Cardiac muscle cell (in vitro differentiated cells and primary cell): Measurements from ENCODE around the gene ITGA2B. TPM values are rescaled to one million over a fixed set of nuclear protein-coding genes. Genes with fewer than 3 reads are reported as not detected.

Experiments used
- DNase-seq, 2 donors: peaks; one replicate each; pipeline versions ENCODE4 v3.0.0 to v3.0.0-alpha.2; 2010 to 2017; ENCODE audit warnings: low read depth in 1 of 2, low spot score in 1 of 2
- H3K27ac ChIP-seq: fragments of 200-600 bp; sonication (generic); 2 replicates; pipeline ENCODE4 v1.5.1; 2016
- H3K27me3 ChIP-seq: fragments of 200-600 bp; sonication (generic); 2 replicates; pipeline ENCODE4 v1.6.0; 2016; ENCODE audit warnings: control low read depth
- H3K36me3 ChIP-seq: fragments of 200-600 bp; sonication (generic); 2 replicates; pipeline ENCODE4 v1.5.1; 2016; ENCODE audit warnings: control low read depth
- H3K4me1 ChIP-seq: fragments of 200-600 bp; sonication (generic); 2 replicates; pipeline ENCODE4 v1.8.1; 2017; ENCODE audit warnings: low read depth, mild to moderate bottlenecking, mixed run types
- H3K4me3 ChIP-seq: fragments of 200-600 bp; sonication (generic); 2 replicates; pipeline ENCODE4 v1.5.1; 2016; ENCODE audit warnings: mild to moderate bottlenecking
- H3K9me3 ChIP-seq: fragments of 200-600 bp; sonication (generic); 2 replicates; pipeline ENCODE4 v1.5.1; 2017; ENCODE audit warnings: low read depth, mild to moderate bottlenecking, control low read depth
- polyA plus RNA-seq: library from polyadenylated mRNA; unstranded; fragments of >200 nt; fragmentation: Nextera tagmentation; extraction: Ambion mirVana; gene quantifications from 2 replicates; pipeline ENCODE4 v1.2.1, GENCODE V29; 2016
- total RNA-seq: library from RNA; depleted of rRNA; stranded (reverse); fragments of >200 nt; gene quantifications from 2 replicates; pipeline ENCODE4 v1.2.3, GENCODE V29; 2016
- TF ChIP-seq, protein P1 (sequence below): IDR thresholded peaks from 2 replicates; pipeline ENCODE4 v1.5.1; 2012; ENCODE audit warnings: low read depth, mild to moderate bottlenecking, low read length

Gene ITGA2B
- total and polyA plus RNA-seq, 2 experiments from 2014 or later = 0.56 to 11.0 TPM

DNA sequence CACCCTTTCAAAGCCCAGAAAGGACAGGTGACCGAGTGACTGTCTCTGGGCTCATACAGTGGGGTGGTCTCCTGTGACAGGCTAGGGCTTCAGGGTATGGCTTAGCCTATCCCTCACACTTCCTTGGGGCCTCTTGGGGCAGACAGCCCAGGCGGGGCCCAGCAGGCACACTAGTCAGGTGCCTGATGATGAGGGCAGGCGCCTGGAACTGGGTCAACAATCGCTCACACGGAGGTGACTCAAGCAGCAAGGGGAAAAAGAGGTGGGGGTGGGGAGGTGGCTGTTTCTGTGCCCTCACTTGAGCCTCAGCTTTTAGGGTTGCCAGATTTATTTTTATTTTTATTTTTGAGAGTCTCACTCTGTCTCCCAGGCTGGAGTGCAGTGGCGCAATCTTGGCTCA, 50.7 kb downstream of the ITGA2B start:
- DNase-seq = no peak
- TF ChIP-seq, protein P1, sequence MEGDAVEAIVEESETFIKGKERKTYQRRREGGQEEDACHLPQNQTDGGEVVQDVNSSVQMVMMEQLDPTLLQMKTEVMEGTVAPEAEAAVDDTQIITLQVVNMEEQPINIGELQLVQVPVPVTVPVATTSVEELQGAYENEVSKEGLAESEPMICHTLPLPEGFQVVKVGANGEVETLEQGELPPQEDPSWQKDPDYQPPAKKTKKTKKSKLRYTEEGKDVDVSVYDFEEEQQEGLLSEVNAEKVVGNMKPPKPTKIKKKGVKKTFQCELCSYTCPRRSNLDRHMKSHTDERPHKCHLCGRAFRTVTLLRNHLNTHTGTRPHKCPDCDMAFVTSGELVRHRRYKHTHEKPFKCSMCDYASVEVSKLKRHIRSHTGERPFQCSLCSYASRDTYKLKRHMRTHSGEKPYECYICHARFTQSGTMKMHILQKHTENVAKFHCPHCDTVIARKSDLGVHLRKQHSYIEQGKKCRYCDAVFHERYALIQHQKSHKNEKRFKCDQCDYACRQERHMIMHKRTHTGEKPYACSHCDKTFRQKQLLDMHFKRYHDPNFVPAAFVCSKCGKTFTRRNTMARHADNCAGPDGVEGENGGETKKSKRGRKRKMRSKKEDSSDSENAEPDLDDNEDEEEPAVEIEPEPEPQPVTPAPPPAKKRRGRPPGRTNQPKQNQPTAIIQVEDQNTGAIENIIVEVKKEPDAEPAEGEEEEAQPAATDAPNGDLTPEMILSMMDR = no peak
- H3K27me3 ChIP-seq = peaks cover 2% of the 10 kb centered on the region
- H3K27ac ChIP-seq = no peak overlapping the region
- H3K36me3 ChIP-seq = no peaks in the 10 kb centered on the region
- H3K4me3 ChIP-seq = no peak overlapping the region
- no peaks in the 10 kb centered on the region for H3K9me3 ChIP-seq
- H3K4me1 ChIP-seq = no peaks in the 10 kb centered on the region

DNA sequence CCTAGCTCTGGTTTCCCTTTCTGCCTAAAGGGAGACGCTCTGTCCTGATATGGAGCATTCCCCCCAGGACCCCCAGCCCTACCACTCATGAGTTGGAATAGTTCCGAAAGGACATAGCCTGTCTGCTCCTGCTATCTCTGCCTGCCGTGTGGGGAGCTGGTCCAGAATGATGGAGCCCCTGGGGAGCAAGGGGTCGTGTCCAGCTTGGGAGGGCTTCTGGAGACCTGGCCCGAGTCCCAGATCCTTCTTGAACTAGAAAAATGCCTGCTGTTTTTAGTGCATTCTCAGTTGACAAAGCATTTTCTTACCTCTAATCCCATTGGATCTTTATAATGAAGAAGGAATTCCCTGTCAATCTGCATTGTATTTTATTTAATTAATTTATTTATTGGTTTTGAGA, 53.5 kb downstream of the ITGA2B start:
- Histone ChIP-seq H3K36me3 (no peaks in the 10 kb centered on the region), H3K27ac (no peak overlapping the region), H3K4me1 (no peaks in the 10 kb centered on the region), H3K27me3 (no peaks in the 10 kb centered on the region), H3K4me3 (no peak overlapping the region), H3K9me3 (no peaks in the 10 kb centered on the region)
- TF ChIP-seq, protein P1 = no peak
- DNase-seq = no peak

DNA sequence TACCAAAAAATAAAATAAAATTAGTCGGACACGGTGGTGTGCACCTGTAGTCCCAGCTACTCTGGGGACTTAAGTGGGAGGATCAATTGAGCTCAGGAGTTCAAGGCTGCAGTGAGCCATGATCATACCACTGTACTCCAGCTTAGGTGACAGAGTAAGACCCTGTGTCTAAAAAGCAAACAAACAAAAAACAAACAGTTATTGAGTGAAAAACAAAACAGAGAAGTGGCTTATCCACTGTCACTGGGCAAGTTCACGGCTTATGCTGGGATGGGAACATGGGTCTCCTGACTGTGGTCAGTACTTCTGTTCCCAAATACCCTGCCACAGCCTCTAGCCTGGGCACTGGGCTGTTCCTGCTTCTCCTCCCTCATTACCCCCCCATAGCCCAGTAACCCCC, 53.9 kb downstream of the ITGA2B start:
- DNase-seq = no peak
- H3K4me1 ChIP-seq = no peaks in the 10 kb centered on the region
- H3K27ac ChIP-seq = no peak overlapping the region
- TF ChIP-seq, protein P1 = no peak
- H3K4me3 ChIP-seq = no peak overlapping the region
- no peaks in the 10 kb centered on the region for H3K36me3 ChIP-seq
- H3K27me3 ChIP-seq = no peaks in the 10 kb centered on the region
- H3K9me3 ChIP-seq = no peaks in the 10 kb centered on the region

DNA sequence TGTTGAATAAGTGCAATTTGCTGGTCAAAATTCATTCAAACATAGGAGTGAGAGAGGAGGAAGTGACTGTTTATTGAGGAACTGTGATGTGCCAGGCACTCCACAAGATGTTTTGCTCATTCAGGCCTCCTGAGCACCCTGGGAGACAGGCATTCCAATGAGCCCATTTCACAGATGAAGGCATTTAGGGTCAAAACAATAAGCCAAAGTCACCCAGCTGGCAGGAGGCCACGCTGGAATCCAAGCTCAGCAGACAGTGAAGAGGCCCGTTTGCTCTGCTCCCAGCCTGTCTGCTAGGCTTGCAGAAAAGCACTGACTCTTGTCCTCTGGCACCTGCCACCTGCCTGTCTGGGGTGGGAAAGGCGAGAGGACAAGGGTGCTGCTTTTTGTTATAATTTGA, 54.7 kb downstream of the ITGA2B start:
- DNase-seq = no peak
- Histone ChIP-seq H3K27me3 (no peaks in the 10 kb centered on the region), H3K9me3 (no peaks in the 10 kb centered on the region), H3K36me3 (no peaks in the 10 kb centered on the region), H3K4me3 (no peak overlapping the region), H3K27ac (no peak overlapping the region), H3K4me1 (no peaks in the 10 kb centered on the region)
- TF ChIP-seq, protein P1 = no peak

DNA sequence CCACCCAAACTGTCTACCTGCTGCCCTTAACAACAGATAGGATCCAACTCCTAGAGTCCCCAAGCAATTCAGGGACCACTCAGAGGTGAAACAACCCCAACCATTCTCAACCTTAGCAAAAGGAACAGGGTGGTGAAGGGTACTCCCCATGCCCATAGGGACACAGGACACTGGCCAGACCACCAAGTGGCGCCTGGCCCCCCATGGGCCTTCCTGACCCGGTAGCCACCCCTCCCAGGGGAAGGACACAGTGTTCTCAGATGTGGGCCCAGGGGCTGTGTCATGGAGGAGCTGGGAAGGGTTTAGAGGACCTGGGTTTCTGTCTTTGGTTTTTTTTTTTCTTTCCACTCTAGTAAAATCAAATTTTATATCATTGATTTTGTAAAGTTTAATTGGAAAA, 55.1 kb downstream of the ITGA2B start:
- TF ChIP-seq, protein P1 = no peak
- Histone ChIP-seq H3K4me1 (no peaks in the 10 kb centered on the region), H3K27ac (no peak overlapping the region), H3K36me3 (no peaks in the 10 kb centered on the region), H3K4me3 (no peak overlapping the region), H3K9me3 (no peaks in the 10 kb centered on the region), H3K27me3 (no peaks in the 10 kb centered on the region)
- no peak for DNase-seq

DNA sequence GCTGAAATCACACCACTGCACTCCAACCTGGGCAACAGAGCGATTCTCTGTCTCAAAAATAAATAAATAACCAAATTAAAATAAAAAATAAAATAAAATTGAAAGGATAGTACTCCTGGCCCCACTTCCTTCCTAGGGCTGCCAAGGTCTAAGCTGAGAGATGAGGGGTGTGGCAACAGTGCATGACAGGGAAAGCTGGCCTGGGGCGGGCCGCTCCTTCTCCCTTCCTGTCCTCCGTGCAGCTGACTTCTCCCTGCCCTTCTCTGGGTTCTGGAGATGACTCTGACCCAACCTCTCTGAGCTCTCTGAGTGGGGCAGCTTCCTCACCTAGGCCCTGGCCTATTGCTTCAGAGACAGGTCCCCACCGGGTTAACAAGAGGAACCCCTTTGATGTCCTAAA, 56.1 kb downstream of the ITGA2B start:
- Histone ChIP-seq H3K4me3 (no peak overlapping the region), H3K27ac (no peak overlapping the region), H3K4me1 (no peaks in the 10 kb centered on the region), H3K9me3 (no peaks in the 10 kb centered on the region), H3K27me3 (no peaks in the 10 kb centered on the region), H3K36me3 (no peaks in the 10 kb centered on the region)
- TF ChIP-seq, protein P1 = no peak
- no peak for DNase-seq
